Measurements from ENCODE around the gene RRM1. TPM values are rescaled to one million over a fixed set of nuclear protein-coding genes. Genes with fewer than 3 reads are reported as not detected.

RRM1 gene
- total and polyA plus RNA-seq, 9 of the 15 experiments (the other 6 are each of a cell fraction or from before 2014, with no cell fraction given): 113 to 270 (median 163) TPM

GRCh38 chr11:4187055-4187988 is 92.7 kb downstream of the RRM1 start (continued):
- TF ChIP-seq EZH2 (IDR thresholded peaks at IDR 0.05; ENCODE audit: borderline replicate concordance, low read depth, low read length) (no peak), ZBTB8A (IDR thresholded peaks at IDR 0.05; ENCODE audit: partially characterized antibody) (no peak), SAFB (IDR thresholded peaks at IDR 0.05; ENCODE audit: borderline replicate concordance, low read depth, low read length) (0 out of 2 replicates have a peak, but pooled peaks have one; percentile 10), IFI16 (CRISPR knock-in tag; IDR thresholded peaks at IDR 0.05) (no peak), CREB1 (IDR thresholded peaks at IDR 0.05) (no peak), CREB1 (CRISPR knock-in tag; IDR thresholded peaks at IDR 0.05) (peak; percentile 0; the same call in 1 of the 2 replicates), EGR1 (conservative IDR thresholded peaks at IDR 0.05) (no peak), CREM (IDR thresholded peaks at IDR 0.05; ENCODE audit: low read depth) (peak; percentile 43; the same call in 1 of the 2 replicates), CHD4 (IDR thresholded peaks at IDR 0.05; ENCODE audit: insufficient read depth, insufficient replicate concordance, low read depth, low read length, poor library complexity, severe bottlenecking) (no peak), ZNF143 (CRISPR knock-in tag; IDR thresholded peaks at IDR 0.05) (0 out of 2 replicates have a peak, but pooled peaks have one; percentile 33), BRD9 (IDR thresholded peaks at IDR 0.05; ENCODE audit: low read depth, partially characterized antibody) (no peak), GTF3C2 (IDR thresholded peaks at IDR 0.05; ENCODE audit: borderline replicate concordance, extremely low read depth, insufficient read length) (no peak), SMARCA5 (IDR thresholded peaks at IDR 0.05) (0 out of 2 replicates have a peak, but pooled peaks have one; percentile 4), SMARCE1 (IDR thresholded peaks at IDR 0.05) (no peak), RAD21 (CRISPR knock-in tag; conservative IDR thresholded peaks at IDR 0.05 in 1 of 2, IDR thresholded peaks at IDR 0.05 in 1 of 2) (peak; percentile 93 to 95), GTF2E2 (tag; IDR thresholded peaks at IDR 0.05) (no peak), ZNF311 (CRISPR knock-in tag; IDR thresholded peaks at IDR 0.05) (no peak), ZNF140 (CRISPR knock-in tag; IDR thresholded peaks at IDR 0.05) (no peak), NFATC3 (IDR thresholded peaks at IDR 0.05) (no peak), GATAD2A (IDR thresholded peaks at IDR 0.05) (no peak), L3MBTL2 (IDR thresholded peaks at IDR 0.05) (peak; percentile 44; the same call in 1 of the 2 replicates), RBM15 (IDR thresholded peaks at IDR 0.05; ENCODE audit: insufficient read depth, low read length) (no peak), ETS1 (conservative IDR thresholded peaks at IDR 0.05; ENCODE audit: control insufficient read depth, low read depth, low read length) (no peak)
- TF ChIP-seq, protein P1, sequence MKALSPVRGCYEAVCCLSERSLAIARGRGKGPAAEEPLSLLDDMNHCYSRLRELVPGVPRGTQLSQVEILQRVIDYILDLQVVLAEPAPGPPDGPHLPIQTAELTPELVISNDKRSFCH (CRISPR knock-in tag; IDR thresholded peaks at IDR 0.05): no peak
- TF ChIP-seq, protein P1 (tag; IDR thresholded peaks at IDR 0.05): 0 out of 2 replicates have a peak, but pooled peaks have one; percentile 35
